ENCODE measurements around the gene KLF13.

GRCh38 chr15:31362886-31363285 lies 36.3 kb downstream of the KLF13 start:
- TF ChIP-seq CTCF (IDR thresholded peaks at IDR 0.05 in 4 of 5, conservative IDR thresholded peaks at IDR 0.05 in 1 of 5) (no peak), POLR2A (IDR thresholded peaks at IDR 0.05) (no peak)
